Ishikawa (cell line): ENCODE measurements around the gene RBP7.

Experiments used
- CEBPB ChIP-seq: IDR thresholded peaks from 2 replicates; pipeline ENCODE4 v1.6.1; 2012
- CREB1 ChIP-seq: IDR thresholded peaks from 2 replicates; pipeline ENCODE4 v1.6.1; 2012; ENCODE audit warnings: low read depth
- EGR1 ChIP-seq: IDR thresholded peaks from 2 replicates; pipeline ENCODE4 v1.6.1; 2012
- EP300 ChIP-seq: IDR thresholded peaks from 2 replicates; pipeline ENCODE4 v1.6.1; 2012; ENCODE audit warnings: borderline replicate concordance
- FOXM1 ChIP-seq: IDR thresholded peaks from 2 replicates; pipeline ENCODE4 v1.6.1; 2012; ENCODE audit warnings: low read depth, borderline replicate concordance
- NFIC ChIP-seq: IDR thresholded peaks from 2 replicates; pipeline ENCODE4 v1.6.1; 2012
- RAD21 ChIP-seq: IDR thresholded peaks from 2 replicates; pipeline ENCODE4 v1.6.1; 2012; ENCODE audit warnings: low read depth
- TAF1 ChIP-seq: IDR thresholded peaks from 2 replicates; pipeline ENCODE4 v1.6.1; 2012; ENCODE audit warnings: low read depth, mild to moderate bottlenecking
- TCF12 ChIP-seq: IDR thresholded peaks from 2 replicates; pipeline ENCODE4 v1.6.1; 2012; ENCODE audit warnings: low read depth
- TEAD4 ChIP-seq: IDR thresholded peaks from 2 replicates; pipeline ENCODE4 v1.6.1; 2012
- YY1 ChIP-seq: IDR thresholded peaks from 2 replicates; pipeline ENCODE4 v1.6.1; 2012; ENCODE audit warnings: low read depth
- ZBTB7A ChIP-seq: IDR thresholded peaks from 2 replicates; pipeline ENCODE4 v1.6.1; 2012; ENCODE audit warnings: low read depth
- TF ChIP-seq, protein P1 (sequence below): IDR thresholded peaks from 2 replicates; pipeline ENCODE4 v1.6.1; 2012; ENCODE audit warnings: low read depth, mild to moderate bottlenecking
- TF ChIP-seq, protein P2 (sequence below): IDR thresholded peaks from 2 replicates; pipeline ENCODE4 v1.6.1; 2012
- TF ChIP-seq, protein P3 (sequence below): IDR thresholded peaks from 2 replicates; pipeline ENCODE4 v1.6.1; 2012

The RBP7 gene

DNA sequence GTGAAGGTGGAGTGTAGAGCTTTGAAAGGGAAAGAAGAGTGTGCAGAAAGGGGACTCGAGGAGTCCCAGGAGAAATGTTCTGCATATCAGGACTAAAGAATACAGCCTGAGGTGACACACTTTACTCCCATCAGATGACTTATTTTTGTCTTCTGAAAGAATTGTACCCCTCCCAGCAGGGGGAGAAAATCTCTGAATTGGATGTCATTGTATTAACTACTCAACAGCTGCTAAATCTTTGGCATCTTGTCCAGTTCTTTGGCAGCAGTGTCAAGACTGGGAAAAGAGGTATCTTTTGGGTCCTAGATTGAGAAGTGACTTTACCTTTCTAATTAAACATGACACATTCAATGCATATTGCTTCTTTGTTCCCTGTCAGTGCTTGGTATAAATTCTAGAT is 54.6 kb downstream of the RBP7 start:
- TF ChIP-seq, protein P1, sequence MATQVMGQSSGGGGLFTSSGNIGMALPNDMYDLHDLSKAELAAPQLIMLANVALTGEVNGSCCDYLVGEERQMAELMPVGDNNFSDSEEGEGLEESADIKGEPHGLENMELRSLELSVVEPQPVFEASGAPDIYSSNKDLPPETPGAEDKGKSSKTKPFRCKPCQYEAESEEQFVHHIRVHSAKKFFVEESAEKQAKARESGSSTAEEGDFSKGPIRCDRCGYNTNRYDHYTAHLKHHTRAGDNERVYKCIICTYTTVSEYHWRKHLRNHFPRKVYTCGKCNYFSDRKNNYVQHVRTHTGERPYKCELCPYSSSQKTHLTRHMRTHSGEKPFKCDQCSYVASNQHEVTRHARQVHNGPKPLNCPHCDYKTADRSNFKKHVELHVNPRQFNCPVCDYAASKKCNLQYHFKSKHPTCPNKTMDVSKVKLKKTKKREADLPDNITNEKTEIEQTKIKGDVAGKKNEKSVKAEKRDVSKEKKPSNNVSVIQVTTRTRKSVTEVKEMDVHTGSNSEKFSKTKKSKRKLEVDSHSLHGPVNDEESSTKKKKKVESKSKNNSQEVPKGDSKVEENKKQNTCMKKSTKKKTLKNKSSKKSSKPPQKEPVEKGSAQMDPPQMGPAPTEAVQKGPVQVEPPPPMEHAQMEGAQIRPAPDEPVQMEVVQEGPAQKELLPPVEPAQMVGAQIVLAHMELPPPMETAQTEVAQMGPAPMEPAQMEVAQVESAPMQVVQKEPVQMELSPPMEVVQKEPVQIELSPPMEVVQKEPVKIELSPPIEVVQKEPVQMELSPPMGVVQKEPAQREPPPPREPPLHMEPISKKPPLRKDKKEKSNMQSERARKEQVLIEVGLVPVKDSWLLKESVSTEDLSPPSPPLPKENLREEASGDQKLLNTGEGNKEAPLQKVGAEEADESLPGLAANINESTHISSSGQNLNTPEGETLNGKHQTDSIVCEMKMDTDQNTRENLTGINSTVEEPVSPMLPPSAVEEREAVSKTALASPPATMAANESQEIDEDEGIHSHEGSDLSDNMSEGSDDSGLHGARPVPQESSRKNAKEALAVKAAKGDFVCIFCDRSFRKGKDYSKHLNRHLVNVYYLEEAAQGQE = no peak
- TF ChIP-seq RAD21 (no peak), EGR1 (no peak), CREB1 (no peak), TEAD4 (no peak), TCF12 (no peak), NFIC (no peak), FOXM1 (no peak), ZBTB7A (no peak), CEBPB (no peak), YY1 (no peak)
- TF ChIP-seq, protein P2, sequence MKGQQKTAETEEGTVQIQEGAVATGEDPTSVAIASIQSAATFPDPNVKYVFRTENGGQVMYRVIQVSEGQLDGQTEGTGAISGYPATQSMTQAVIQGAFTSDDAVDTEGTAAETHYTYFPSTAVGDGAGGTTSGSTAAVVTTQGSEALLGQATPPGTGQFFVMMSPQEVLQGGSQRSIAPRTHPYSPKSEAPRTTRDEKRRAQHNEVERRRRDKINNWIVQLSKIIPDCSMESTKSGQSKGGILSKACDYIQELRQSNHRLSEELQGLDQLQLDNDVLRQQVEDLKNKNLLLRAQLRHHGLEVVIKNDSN = no peak

- no peak for TF ChIP-seq EGR1
Measured at GRCh38 chr1:10052347-10052746, 55.3 kb downstream of the RBP7 start.

GRCh38 chr1:10054465-10054864 is 57.4 kb downstream of the RBP7 start:
- TF ChIP-seq, protein P2 = no peak

DNA sequence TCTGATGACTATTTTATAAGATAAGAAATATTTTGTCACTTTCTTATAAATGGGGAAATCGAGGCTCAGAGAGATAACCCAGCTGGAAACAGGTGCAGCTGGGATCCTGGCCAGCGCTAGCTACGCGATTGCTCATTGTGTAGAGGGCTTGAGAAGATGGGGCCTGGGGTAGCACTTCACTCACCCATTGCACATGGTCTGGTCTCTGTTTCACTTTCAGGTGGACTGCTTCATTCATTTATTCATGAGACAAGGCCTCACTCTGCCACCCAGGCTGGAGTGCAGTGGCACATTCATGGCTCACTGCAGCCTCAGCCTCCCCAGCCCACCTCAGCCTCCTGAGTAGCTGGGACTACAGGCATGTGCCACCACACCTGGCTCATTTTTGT is 59.6 kb downstream of the RBP7 start:
- no peak for TF ChIP-seq RAD21
- TF ChIP-seq TEAD4 = no peak
- TF ChIP-seq YY1 = no peak
- TF ChIP-seq CREB1 = no peak
- no peak for TF ChIP-seq TAF1
- TF ChIP-seq FOXM1 = no peak
- TF ChIP-seq, protein P1 = no peak
- TF ChIP-seq TCF12 = no peak
- TF ChIP-seq, protein P3, sequence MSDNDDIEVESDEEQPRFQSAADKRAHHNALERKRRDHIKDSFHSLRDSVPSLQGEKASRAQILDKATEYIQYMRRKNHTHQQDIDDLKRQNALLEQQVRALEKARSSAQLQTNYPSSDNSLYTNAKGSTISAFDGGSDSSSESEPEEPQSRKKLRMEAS = no peak
- TF ChIP-seq EP300 = no peak
- TF ChIP-seq EGR1 = no peak
- TF ChIP-seq CEBPB = no peak
- no peak for TF ChIP-seq NFIC
- TF ChIP-seq, protein P2 = no peak
- TF ChIP-seq ZBTB7A = no peak

DNA sequence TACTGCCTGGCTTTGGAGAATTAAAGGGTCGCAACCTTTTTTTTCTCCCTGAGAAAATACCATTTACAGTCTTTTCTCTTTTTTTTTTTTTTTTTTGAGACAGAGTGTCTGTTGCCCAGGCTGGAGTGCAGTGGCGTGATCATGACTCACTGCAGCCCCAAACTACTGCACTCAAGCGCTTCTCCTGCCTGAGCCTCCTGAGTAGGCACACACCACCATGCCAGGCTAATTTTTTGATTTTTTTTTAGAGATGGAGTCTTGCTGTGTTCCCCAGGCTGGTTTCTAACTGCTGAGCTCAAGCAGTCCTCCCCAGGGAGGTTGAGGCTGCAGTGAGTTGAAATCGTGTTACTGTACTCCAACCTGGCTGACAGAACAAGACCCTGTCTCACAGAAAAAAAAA is 60.3 kb downstream of the RBP7 start:
- TF ChIP-seq CEBPB (no peak), EP300 (no peak), EGR1 (no peak), TCF12 (no peak), NFIC (no peak), YY1 (no peak), ZBTB7A (no peak), CREB1 (no peak), RAD21 (no peak)
- TF ChIP-seq, protein P3 = no peak
- TF ChIP-seq, protein P1 = no peak
- TF ChIP-seq, protein P2 = no peak
